Astrocyte (in vitro differentiated cells and primary cell): ENCODE measurements around the gene CDC42EP1. TPM values are rescaled to one million over a fixed set of nuclear protein-coding genes. Genes with fewer than 3 reads are reported as not detected.
A peak's percentile ranks its signal among the peaks of the same experiment; 100 is the strongest.

Experiments used
- DNase-seq: peaks from one replicate; pipeline ENCODE4 v3.0.0-alpha.2; 2010; ENCODE audit warnings: low read depth
- FAIRE-seq: peaks from 2 replicates; lab custom pipeline; 2011; peaks lifted over from hg19 to GRCh38; lab: Jason Lieb, UNC
- H2AFZ ChIP-seq: 2 replicates; pipeline ENCODE4 v1.6.0; 2012; ENCODE audit warnings: low read depth, low read length, inconsistent platforms
- H3K27ac ChIP-seq: 2 replicates; pipeline ENCODE4 v1.5.1; 2011; ENCODE audit warnings: low read depth, low read length, inconsistent platforms
- H3K27me3 ChIP-seq: 2 replicates; pipeline ENCODE4 v1.6.0; 2011; ENCODE audit warnings: low read length, inconsistent platforms; ENCODE audit not compliant: insufficient read depth
- H3K36me3 ChIP-seq: 2 replicates; pipeline ENCODE4 v1.5.1; 2011; ENCODE audit warnings: low read length, inconsistent platforms; ENCODE audit not compliant: insufficient read depth
- H3K4me1 ChIP-seq: 2 replicates; pipeline ENCODE4 v1.5.1; 2011; ENCODE audit warnings: low read length, inconsistent platforms; ENCODE audit not compliant: insufficient read depth
- H3K4me2 ChIP-seq: 2 replicates; pipeline ENCODE4 v1.6.0; 2012; ENCODE audit warnings: low read length, inconsistent platforms
- H3K4me3 ChIP-seq: 2 replicates; pipeline ENCODE4 v1.5.1; 2011; ENCODE audit warnings: low read depth, mild to moderate bottlenecking, low read length, inconsistent platforms; ENCODE audit not compliant: insufficient read depth
- H3K79me2 ChIP-seq: 2 replicates; pipeline ENCODE4 v1.6.0; 2012; ENCODE audit warnings: mild to moderate bottlenecking, low read length, inconsistent platforms; ENCODE audit not compliant: insufficient read depth
- H3K9ac ChIP-seq: 2 replicates; pipeline ENCODE4 v1.6.0; 2012; ENCODE audit warnings: mild to moderate bottlenecking, low read length, inconsistent platforms
- H3K9me3 ChIP-seq: 2 replicates; pipeline ENCODE4 v1.5.1; 2012; ENCODE audit warnings: low read depth, mild to moderate bottlenecking, low read length, inconsistent platforms; ENCODE audit not compliant: insufficient read depth
- H4K20me1 ChIP-seq: 2 replicates; pipeline ENCODE4 v1.6.0; 2012; ENCODE audit warnings: low read length, inconsistent platforms; ENCODE audit not compliant: insufficient read depth
- H3K27ac Mint-ChIP-seq: one replicate; pipeline ENCODE4 v1.8.0; 2021; ENCODE audit warnings: mild to moderate bottlenecking, mixed read lengths; ENCODE audit not compliant: unreplicated experiment
- H3K27me3 Mint-ChIP-seq: one replicate; pipeline ENCODE4 v1.8.0; 2021; ENCODE audit warnings: low read depth, mixed read lengths; ENCODE audit not compliant: unreplicated experiment
- H3K36me3 Mint-ChIP-seq: one replicate; pipeline ENCODE4 v1.8.0; 2021; ENCODE audit warnings: low read depth, mixed read lengths; ENCODE audit not compliant: unreplicated experiment
- H3K4me1 Mint-ChIP-seq: one replicate; pipeline ENCODE4 v1.8.0; 2021; ENCODE audit warnings: low read depth, mixed read lengths; ENCODE audit not compliant: unreplicated experiment
- H3K4me3 Mint-ChIP-seq: one replicate; pipeline ENCODE4 v1.8.0; 2021; ENCODE audit warnings: mild to moderate bottlenecking, moderate library complexity, mixed read lengths; ENCODE audit not compliant: unreplicated experiment
- H3K9me3 Mint-ChIP-seq: one replicate; pipeline ENCODE4 v1.8.0; 2021; ENCODE audit warnings: mild to moderate bottlenecking, mixed read lengths; ENCODE audit not compliant: unreplicated experiment
- CTCF ChIP-seq: IDR thresholded peaks from 2 replicates; pipeline ENCODE4 v1.5.1; 2011; ENCODE audit warnings: low read depth, mild to moderate bottlenecking, inconsistent platforms, low read length, moderate library complexity; ENCODE audit not compliant: insufficient read depth
- EZH2 ChIP-seq: IDR thresholded peaks from 2 replicates; pipeline ENCODE4 v1.6.1; 2012; ENCODE audit warnings: mild to moderate bottlenecking, low read length, inconsistent platforms; ENCODE audit not compliant: insufficient read depth
- total RNA-seq: library from RNA; stranded (reverse); gene quantifications from 2 replicates; pipeline ENCODE4 v1.2.1, GENCODE V29; 2021

The CDC42EP1 gene
- total RNA-seq, 1 donor from 2014 or later: 106 TPM

- H3K36me3 Mint-ChIP-seq: peaks cover 6% of the 10 kb centered on the region
- peaks cover 36% of the 10 kb centered on the region for H3K79me2 ChIP-seq
- TF ChIP-seq CTCF (no peak), EZH2 (no peak)
- H3K4me1 ChIP-seq: peaks cover 19% of the 10 kb centered on the region
- H3K4me1 Mint-ChIP-seq: peaks cover 9% of the 10 kb centered on the region
- H3K27ac Mint-ChIP-seq: peak overlapping the region; percentile 34
- no peak overlapping the region for H3K4me3 Mint-ChIP-seq
- H3K4me2 ChIP-seq: no peak overlapping the region
- H3K4me3 ChIP-seq: no peak overlapping the region
- no peaks in the 10 kb centered on the region for H3K27me3 ChIP-seq
- H3K36me3 ChIP-seq: no peaks in the 10 kb centered on the region
- no peak overlapping the region for H3K9ac ChIP-seq
- H3K9me3 ChIP-seq: no peaks in the 10 kb centered on the region
- FAIRE-seq: no peak
- no peaks in the 10 kb centered on the region for H3K27me3 Mint-ChIP-seq
- peaks cover 9% of the 10 kb centered on the region for H4K20me1 ChIP-seq
- no peak for DNase-seq
- H2AFZ ChIP-seq: no peak overlapping the region
- no peak overlapping the region for H3K27ac ChIP-seq
- H3K9me3 Mint-ChIP-seq: no peaks in the 10 kb centered on the region
These were observed 50.9 kb downstream of the CDC42EP1 start for GRCh38 chr22:37611207-37611606.

DNA sequence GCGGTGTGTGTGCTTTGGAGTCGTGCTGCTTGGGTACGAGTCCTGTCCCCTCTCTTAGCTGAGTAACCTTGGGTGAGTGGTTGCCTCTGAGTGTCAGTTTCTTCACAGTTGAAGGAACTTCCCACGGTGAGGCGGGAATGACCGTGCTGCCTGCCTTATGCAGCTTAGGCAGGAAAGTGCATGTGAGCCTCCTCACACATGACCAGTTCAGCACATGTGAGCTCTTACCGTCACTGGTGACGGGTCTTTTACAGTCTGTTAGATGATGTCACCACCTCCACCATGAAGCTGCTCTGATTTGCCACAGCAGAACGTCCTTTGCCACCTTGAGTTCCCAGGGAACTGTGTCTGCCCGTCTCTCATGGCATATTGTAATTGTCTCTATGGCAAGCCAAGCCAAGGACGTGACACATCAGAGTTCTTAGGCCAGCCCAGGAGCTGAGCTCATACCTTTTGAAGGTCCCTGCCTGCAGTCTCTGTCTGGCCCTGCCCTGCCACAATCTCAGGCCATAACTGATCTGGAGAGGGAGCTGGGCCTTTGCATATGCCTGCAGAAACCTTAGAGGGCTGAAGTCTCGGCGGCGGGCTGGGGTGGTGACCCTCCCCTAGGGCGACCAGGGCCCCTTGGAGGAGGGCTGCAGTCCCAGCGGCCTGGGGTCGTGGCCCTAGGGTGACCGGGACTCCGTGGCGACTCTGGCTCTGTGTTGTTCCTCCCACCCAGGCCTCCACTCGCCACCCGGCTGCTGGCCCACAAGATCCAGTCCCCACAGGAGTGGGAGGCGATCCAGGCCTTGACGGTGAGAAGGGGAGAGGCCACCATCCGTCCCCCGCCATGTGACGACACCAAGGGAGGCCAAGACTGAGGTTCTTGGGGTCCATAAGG, 56.2 kb downstream of the CDC42EP1 start:
- Histone ChIP-seq H3K79me2 (peaks cover 12% of the 10 kb centered on the region), H2AFZ (no peak overlapping the region), H3K27me3 (no peaks in the 10 kb centered on the region), H3K9ac (no peak overlapping the region), H3K9me3 (no peaks in the 10 kb centered on the region), H3K4me1 (peaks cover 3% of the 10 kb centered on the region), H3K4me3 (no peak overlapping the region), H3K36me3 (peaks cover 7% of the 10 kb centered on the region), H3K27ac (no peak overlapping the region), H4K20me1 (peaks cover 1% of the 10 kb centered on the region), H3K4me2 (no peak overlapping the region)
- H3K4me1 Mint-ChIP-seq: peaks cover 2% of the 10 kb centered on the region
- no peak overlapping the region for H3K27ac Mint-ChIP-seq
- peaks cover 9% of the 10 kb centered on the region for H3K36me3 Mint-ChIP-seq
- TF ChIP-seq CTCF: no peak
- TF ChIP-seq EZH2: no peak
- H3K4me3 Mint-ChIP-seq: no peak overlapping the region
- no peaks in the 10 kb centered on the region for H3K27me3 Mint-ChIP-seq
- no peak for FAIRE-seq
- no peak for DNase-seq
- no peaks in the 10 kb centered on the region for H3K9me3 Mint-ChIP-seq

- TF ChIP-seq CTCF: no peak
- no peak for TF ChIP-seq EZH2
- no peak for DNase-seq
- H3K9ac ChIP-seq: no peak overlapping the region
- no peaks in the 10 kb centered on the region for H3K27me3 Mint-ChIP-seq
- H3K79me2 ChIP-seq: peaks cover 6% of the 10 kb centered on the region
- H3K9me3 Mint-ChIP-seq: no peaks in the 10 kb centered on the region
- H4K20me1 ChIP-seq: no peaks in the 10 kb centered on the region
- peaks cover 9% of the 10 kb centered on the region for H3K36me3 Mint-ChIP-seq
- no peaks in the 10 kb centered on the region for H3K9me3 ChIP-seq
- H3K4me3 ChIP-seq: no peak overlapping the region
- H3K36me3 ChIP-seq: peaks cover 9% of the 10 kb centered on the region
- H3K4me1 Mint-ChIP-seq: peaks cover 2% of the 10 kb centered on the region
- H3K4me1 ChIP-seq: peaks cover 3% of the 10 kb centered on the region
- no peak for FAIRE-seq
- peak overlapping the region; percentile 11 for H3K4me3 Mint-ChIP-seq
- H3K4me2 ChIP-seq: no peak overlapping the region
- H3K27ac ChIP-seq: no peak overlapping the region
- H3K27ac Mint-ChIP-seq: no peak overlapping the region
- H2AFZ ChIP-seq: no peak overlapping the region
- no peaks in the 10 kb centered on the region for H3K27me3 ChIP-seq
These were observed 57.2 kb downstream of the CDC42EP1 start for GRCh38 chr22:37617431-37617830.
